ENCODE data around the gene HOXB9. TPM values are rescaled to one million over a fixed set of nuclear protein-coding genes. Genes with fewer than 3 reads are reported as not detected.

HOXB9 gene
- total and polyA plus RNA-seq, 7 experiments from 2014 or later = 0.12 to 0.24 (median 0.16) TPM; not detected in 4

DNA sequence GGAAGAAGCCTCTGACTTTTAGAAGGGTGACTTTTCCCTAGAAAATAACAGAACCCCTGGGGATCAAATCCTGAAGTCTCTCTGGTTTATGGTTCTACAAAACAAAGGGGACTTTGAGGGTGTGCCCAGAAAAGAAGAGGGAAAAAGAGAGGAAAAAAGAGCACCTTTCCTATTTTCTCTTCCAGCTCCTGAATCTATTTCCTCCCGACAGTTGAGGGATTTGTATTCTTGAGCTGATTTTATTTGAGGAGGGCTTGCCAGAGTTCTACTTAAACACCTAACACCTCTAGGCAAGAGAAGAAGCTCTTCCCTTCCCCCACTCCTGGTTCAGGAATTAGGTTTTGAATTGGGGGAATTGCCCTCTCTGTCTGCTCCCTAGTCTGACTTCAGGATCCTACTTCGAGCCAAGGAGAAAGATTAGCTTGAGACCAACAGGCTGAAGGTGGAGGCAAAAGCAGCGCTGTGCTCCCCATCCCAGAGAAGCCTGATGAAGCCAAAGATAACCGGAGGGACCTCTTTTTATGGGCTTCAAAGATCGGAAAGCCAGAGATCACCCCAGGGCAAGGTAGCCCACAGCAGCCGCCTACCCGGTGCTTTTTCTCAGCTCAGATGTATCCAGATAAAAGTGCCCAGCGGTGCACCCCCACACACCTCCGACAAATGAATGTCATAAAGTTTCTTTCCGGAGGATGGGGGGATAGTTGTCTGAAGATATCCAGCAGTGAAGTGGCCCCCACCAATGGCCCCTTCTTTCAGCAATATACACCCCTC lies 36.9 kb downstream of the HOXB9 start:
- Mint-ChIP-seq H3K4me3 (peak overlapping the region in 1 of 10 donors; percentile 38), H3K27me3 (peaks cover 90 to 98% (median 94%) of the 10 kb centered on the region in 5 donors), H3K9me3 (no peaks in the 10 kb centered on the region), H3K27ac (no peak overlapping the region), H3K36me3 (peaks cover 0 to 9% (median 0%) of the 10 kb centered on the region in 5 donors), H3K4me1 (peaks cover 27 to 69% (median 40%) of the 10 kb centered on the region in 7 donors)
- POLR2A ChIA-PET = interaction anchor here (1.1 to 1.4 kb wide), 2 partner anchors 15 to 243 kb away, joined by 3 to 5 read pairs; no protein-coding TSS in a partner anchor
- no peaks in the 10 kb centered on the region for H3K36me3 ChIP-seq (ENCODE audit: control insufficient read depth in 2 of 3, insufficient read depth in 3 of 3, low read length in 3 of 3)
- ATAC-seq (no peak), DNase-seq (no peak)
- no peak overlapping the region for H3K27ac ChIP-seq (ENCODE audit: low read depth, low read length)
- H3K4me1 ChIP-seq (ENCODE audit: control insufficient read depth in 2 of 2, insufficient read depth in 2 of 2, low read length in 2 of 2) = peaks cover 21 to 28% of the 10 kb centered on the region in 2 donors
- no peaks in the 10 kb centered on the region for H3K9me3 ChIP-seq (ENCODE audit: control insufficient read depth in 2 of 3, low read length in 3 of 3)
- CTCF ChIA-PET = interaction anchor here (0.8 to 2.6 kb wide), 3 partner anchors 30 to 97 kb away, joined by 3 to 8 read pairs (median 3); no protein-coding TSS in a partner anchor
- intact Hi-C loops (cut with micrococcal nuclease) = no loop called here
- peaks cover 8 to 38% of the 10 kb centered on the region in 2 donors for H3K27me3 ChIP-seq (ENCODE audit: control insufficient read depth in 2 of 2, insufficient read depth in 2 of 2, low read length in 2 of 2)
- no peak overlapping the region for H3K4me3 ChIP-seq (ENCODE audit: low read length)

GRCh38 chr17:48588528-48588927 lies 37.6 kb downstream of the HOXB9 start:
- POLR2A ChIA-PET = interaction anchor here (1.1 to 1.4 kb wide), 2 partner anchors 14 to 242 kb away, joined by 3 to 5 read pairs; no protein-coding TSS in a partner anchor
- Histone ChIP-seq H3K4me1 (ENCODE audit: control insufficient read depth in 2 of 2, insufficient read depth in 2 of 2, low read length in 2 of 2) (peaks cover 20 to 23% of the 10 kb centered on the region in 2 donors), H3K36me3 (ENCODE audit: control insufficient read depth in 2 of 3, insufficient read depth in 3 of 3, low read length in 3 of 3) (no peaks in the 10 kb centered on the region), H3K9me3 (ENCODE audit: control insufficient read depth in 2 of 3, low read length in 3 of 3) (no peaks in the 10 kb centered on the region), H3K27me3 (ENCODE audit: control insufficient read depth in 2 of 2, insufficient read depth in 2 of 2, low read length in 2 of 2) (peaks cover 8 to 37% of the 10 kb centered on the region in 2 donors), H3K27ac (ENCODE audit: low read depth, low read length) (no peak overlapping the region), H3K4me3 (ENCODE audit: low read length) (no peak overlapping the region)
- Mint-ChIP-seq H3K27ac (peak overlapping the region in 2 of 9 donors; percentile 46 to 59), H3K27me3 (peaks cover 90 to 99% (median 95%) of the 10 kb centered on the region in 5 donors), H3K4me3 (peak overlapping the region in 1 of 10 donors; percentile 8), H3K9me3 (no peaks in the 10 kb centered on the region), H3K36me3 (peaks cover 0 to 10% (median 0%) of the 10 kb centered on the region in 5 donors), H3K4me1 (peaks cover 27 to 68% (median 37%) of the 10 kb centered on the region in 7 donors)
- DNase-seq = no peak
- CTCF ChIA-PET = interaction anchor here (0.8 to 3.0 kb wide), 10 partner anchors 75 to 470 kb away, joined by 3 to 10 read pairs (median 3); no protein-coding TSS in a partner anchor
- intact Hi-C loops (cut with micrococcal nuclease) = no loop called here
- no peak for ATAC-seq

DNA sequence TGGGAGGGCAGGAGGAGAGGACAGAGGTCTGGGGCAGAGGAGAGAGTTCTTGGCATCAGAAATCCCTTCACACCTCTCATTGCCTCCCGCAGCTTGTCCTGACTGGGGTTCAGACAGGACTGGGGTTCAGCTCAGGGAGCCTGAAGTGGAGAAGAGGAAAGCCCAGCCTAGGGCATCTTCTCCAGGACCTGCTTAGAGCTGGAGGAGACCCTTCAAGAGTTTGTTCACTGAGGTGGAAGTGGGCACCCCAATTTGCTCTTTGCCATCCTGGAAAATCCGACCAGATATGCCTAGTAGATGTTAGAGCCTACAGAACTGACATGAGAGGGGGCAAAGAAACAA lies 38.1 kb downstream of the HOXB9 start:
- Mint-ChIP-seq H3K27ac (peak overlapping the region in 1 of 9 donors; percentile 6), H3K27me3 (peaks cover 90 to 99% (median 95%) of the 10 kb centered on the region in 5 donors), H3K4me3 (no peak overlapping the region), H3K4me1 (peaks cover 23 to 66% (median 32%) of the 10 kb centered on the region in 7 donors), H3K36me3 (peaks cover 0 to 12% (median 0%) of the 10 kb centered on the region in 5 donors), H3K9me3 (no peaks in the 10 kb centered on the region)
- intact Hi-C loops (cut with micrococcal nuclease) = no loop called here
- H3K36me3 ChIP-seq (ENCODE audit: control insufficient read depth in 2 of 3, insufficient read depth in 3 of 3, low read length in 3 of 3) = no peaks in the 10 kb centered on the region
- H3K27ac ChIP-seq (ENCODE audit: low read depth, low read length) = no peak overlapping the region
- H3K27me3 ChIP-seq (ENCODE audit: control insufficient read depth in 2 of 2, insufficient read depth in 2 of 2, low read length in 2 of 2) = peaks cover 8 to 35% of the 10 kb centered on the region in 2 donors
- H3K4me1 ChIP-seq (ENCODE audit: control insufficient read depth in 2 of 2, insufficient read depth in 2 of 2, low read length in 2 of 2) = peaks cover 15 to 21% of the 10 kb centered on the region in 2 donors
- H3K9me3 ChIP-seq (ENCODE audit: control insufficient read depth in 2 of 3, low read length in 3 of 3) = no peaks in the 10 kb centered on the region
- H3K4me3 ChIP-seq (ENCODE audit: low read length) = no peak overlapping the region
- DNase-seq (no peak), ATAC-seq (no peak)
- CTCF ChIA-PET = interaction anchor here (0.6 to 3.0 kb wide), 11 partner anchors 84 to 1487 kb away, joined by 3 to 10 read pairs (median 4); no protein-coding TSS in a partner anchor
- POLR2A ChIA-PET = interaction anchor here (1.0 to 1.2 kb wide), 3 partner anchors 76 to 344 kb away, joined by 3 read pairs; no protein-coding TSS in a partner anchor

- no peaks in the 10 kb centered on the region for H3K9me3 ChIP-seq (ENCODE audit: control insufficient read depth in 2 of 3, low read length in 3 of 3)
- H3K27ac ChIP-seq (ENCODE audit: low read depth, low read length) = no peak overlapping the region
- no peak for ATAC-seq
- H3K4me3 Mint-ChIP-seq = peak overlapping the region in 4 of 10 donors; percentile 4 to 36 (median 29)
- H3K9me3 Mint-ChIP-seq = no peaks in the 10 kb centered on the region
- peaks cover 90 to 99% (median 95%) of the 10 kb centered on the region in 5 donors for H3K27me3 Mint-ChIP-seq
- H3K27me3 ChIP-seq (ENCODE audit: control insufficient read depth in 2 of 2, insufficient read depth in 2 of 2, low read length in 2 of 2) = peaks cover 8 to 35% of the 10 kb centered on the region in 2 donors
- H3K4me3 ChIP-seq (ENCODE audit: low read length) = no peak overlapping the region
- peak overlapping the region in 2 of 9 donors; percentile 6 to 28 for H3K27ac Mint-ChIP-seq
- ChIA-PET CTCF (interaction anchor here (0.6 to 3.0 kb wide), 11 partner anchors 83 to 1487 kb away, joined by 3 to 10 read pairs (median 3); no protein-coding TSS in a partner anchor), POLR2A (interaction anchor here (0.6 to 1.2 kb wide), 4 partner anchors 76 to 343 kb away, joined by 3 to 4 read pairs (median 3); no protein-coding TSS in a partner anchor)
- DNase-seq = no peak
- H3K36me3 ChIP-seq (ENCODE audit: control insufficient read depth in 2 of 3, insufficient read depth in 3 of 3, low read length in 3 of 3) = no peaks in the 10 kb centered on the region
- peaks cover 9 to 18% of the 10 kb centered on the region in 2 donors for H3K4me1 ChIP-seq (ENCODE audit: control insufficient read depth in 2 of 2, insufficient read depth in 2 of 2, low read length in 2 of 2)
- peaks cover 17 to 66% (median 32%) of the 10 kb centered on the region in 7 donors for H3K4me1 Mint-ChIP-seq
- intact Hi-C loops (cut with micrococcal nuclease) = no loop called here
- peaks cover 0 to 13% (median 0%) of the 10 kb centered on the region in 5 donors for H3K36me3 Mint-ChIP-seq
Measured at GRCh38 chr17:48587276-48588073, 38.7 kb downstream of the HOXB9 start.

DNA sequence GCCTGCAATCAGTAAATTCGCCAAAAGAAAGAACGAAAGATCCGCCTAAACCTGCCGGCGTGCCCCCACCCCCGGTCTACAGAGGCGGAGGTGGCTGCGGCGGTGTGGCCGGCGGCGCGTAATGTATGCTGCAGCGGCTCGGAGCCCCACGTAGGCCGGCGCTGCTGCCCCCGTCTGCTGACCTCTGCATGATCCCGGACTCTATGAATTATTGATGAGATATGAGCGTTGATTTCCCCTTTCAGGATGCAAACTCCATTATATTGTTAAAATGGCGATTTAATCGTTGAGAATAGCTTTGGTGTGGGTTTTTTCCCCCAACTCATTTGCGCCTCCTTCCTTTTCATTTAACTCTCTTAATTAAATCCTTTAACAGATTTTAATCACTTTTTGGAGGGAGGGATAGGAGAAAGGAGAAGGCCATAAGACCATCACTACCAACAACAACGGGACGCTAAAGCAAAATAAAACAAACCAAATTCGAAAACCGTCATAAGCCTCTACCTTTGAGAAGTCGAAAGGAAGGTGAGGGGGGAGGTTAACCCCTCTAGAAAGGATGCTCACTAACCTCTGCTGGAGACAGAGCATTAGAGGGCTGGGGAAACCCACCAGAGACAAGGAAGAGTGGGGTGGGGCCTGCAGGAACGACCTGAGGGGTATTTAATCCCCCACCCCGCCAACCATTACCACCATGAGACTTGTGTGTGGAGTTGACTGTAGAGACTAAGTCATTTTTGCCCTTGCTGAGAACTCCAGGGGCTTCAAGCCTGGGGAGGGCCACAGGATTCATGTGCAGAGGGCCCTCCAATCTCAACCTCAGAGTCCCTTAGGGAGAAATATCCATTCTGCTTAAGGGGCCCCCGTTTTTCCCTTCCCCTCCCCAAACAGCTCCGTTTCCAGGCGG lies 39.6 kb downstream of the HOXB9 start:
- CTCF ChIA-PET = interaction anchor here (0.6 to 3.0 kb wide), 7 partner anchors 92 to 445 kb away, joined by 3 to 10 read pairs (median 4); no protein-coding TSS in a partner anchor
- Histone ChIP-seq H3K27me3 (ENCODE audit: control insufficient read depth in 2 of 2, insufficient read depth in 2 of 2, low read length in 2 of 2) (peaks cover 8 to 37% of the 10 kb centered on the region in 2 donors), H3K9me3 (ENCODE audit: control insufficient read depth in 2 of 3, low read length in 3 of 3) (no peaks in the 10 kb centered on the region), H3K36me3 (ENCODE audit: control insufficient read depth in 2 of 3, insufficient read depth in 3 of 3, low read length in 3 of 3) (no peaks in the 10 kb centered on the region), H3K4me3 (ENCODE audit: low read length) (peak overlapping the region; percentile 60), H3K4me1 (ENCODE audit: control insufficient read depth in 2 of 2, insufficient read depth in 2 of 2, low read length in 2 of 2) (peaks cover 9 to 25% of the 10 kb centered on the region in 2 donors), H3K27ac (ENCODE audit: low read depth, low read length) (no peak overlapping the region)
- Mint-ChIP-seq H3K27me3 (peaks cover 88 to 97% (median 95%) of the 10 kb centered on the region in 5 donors), H3K27ac (peak overlapping the region in 1 of 9 donors; percentile 52), H3K36me3 (peaks cover 0 to 13% (median 0%) of the 10 kb centered on the region in 5 donors), H3K9me3 (no peaks in the 10 kb centered on the region), H3K4me3 (peak overlapping the region; percentile 81 to 97 (median 91)), H3K4me1 (peaks cover 17 to 70% (median 31%) of the 10 kb centered on the region in 7 donors)
- DNase-seq (no peak), ATAC-seq (no peak)
- POLR2A ChIA-PET = interaction anchor here (0.6 to 1.2 kb wide), 2 partner anchors 75 to 251 kb away, joined by 3 to 4 read pairs; no protein-coding TSS in a partner anchor
- intact Hi-C loops (cut with micrococcal nuclease) = no loop called here

Data from naive thymus-derived CD4-positive, alpha-beta T cell (primary cell).